ENCODE data around the gene KLK7.

The KLK7 gene

GRCh38 chr19:50947123-50947522, 36.6 kb downstream of the KLK7 start:
- Histone ChIP-seq H3K36me3 (ENCODE audit: control insufficient read depth, insufficient read depth, low read length) (no peaks in the 10 kb centered on the region), H3K27me3 (ENCODE audit: control insufficient read depth, insufficient read depth, low read length) (no peaks in the 10 kb centered on the region), H3K4me1 (ENCODE audit: control insufficient read depth, insufficient read depth, low read length) (no peaks in the 10 kb centered on the region), H3K4me3 (ENCODE audit: low read depth, low read length) (no peak overlapping the region), H3K9ac (ENCODE audit: low read depth, low read length) (no peak overlapping the region), H3K9me3 (ENCODE audit: control insufficient read depth, insufficient read depth, low read length) (no peaks in the 10 kb centered on the region)

GRCh38 chr19:50944795-50945194, 38.9 kb downstream of the KLK7 start:
- no peaks in the 10 kb centered on the region for H3K36me3 ChIP-seq (ENCODE audit: control insufficient read depth, insufficient read depth, low read length)

GRCh38 chr19:50943074-50943828, 40.5 kb downstream of the KLK7 start:
- no peaks in the 10 kb centered on the region for H3K4me1 ChIP-seq (ENCODE audit: control insufficient read depth, insufficient read depth, low read length)
- H3K4me3 ChIP-seq (ENCODE audit: low read depth, low read length) = no peak overlapping the region
- no peaks in the 10 kb centered on the region for H3K9me3 ChIP-seq (ENCODE audit: control insufficient read depth, insufficient read depth, low read length)
- H3K9ac ChIP-seq (ENCODE audit: low read depth, low read length) = no peak overlapping the region
- H3K36me3 ChIP-seq (ENCODE audit: control insufficient read depth, insufficient read depth, low read length) = no peaks in the 10 kb centered on the region
- no peaks in the 10 kb centered on the region for H3K27me3 ChIP-seq (ENCODE audit: control insufficient read depth, insufficient read depth, low read length)

More at GRCh38 chr19:50944795-50945194, 38.9 kb downstream of the KLK7 start:
- no peak overlapping the region for H3K9ac ChIP-seq (ENCODE audit: low read depth, low read length)
- no peaks in the 10 kb centered on the region for H3K27me3 ChIP-seq (ENCODE audit: control insufficient read depth, insufficient read depth, low read length)
- no peak overlapping the region for H3K4me3 ChIP-seq (ENCODE audit: low read depth, low read length)
- H3K4me1 ChIP-seq (ENCODE audit: control insufficient read depth, insufficient read depth, low read length) = no peaks in the 10 kb centered on the region
- no peaks in the 10 kb centered on the region for H3K9me3 ChIP-seq (ENCODE audit: control insufficient read depth, insufficient read depth, low read length)

- H3K36me3 ChIP-seq (ENCODE audit: control insufficient read depth, insufficient read depth, low read length) = no peaks in the 10 kb centered on the region
- no peak overlapping the region for H3K9ac ChIP-seq (ENCODE audit: low read depth, low read length)
- H3K4me1 ChIP-seq (ENCODE audit: control insufficient read depth, insufficient read depth, low read length) = no peaks in the 10 kb centered on the region
- H3K27me3 ChIP-seq (ENCODE audit: control insufficient read depth, insufficient read depth, low read length) = peaks cover 3% of the 10 kb centered on the region
- no peaks in the 10 kb centered on the region for H3K9me3 ChIP-seq (ENCODE audit: control insufficient read depth, insufficient read depth, low read length)
- H3K4me3 ChIP-seq (ENCODE audit: low read depth, low read length) = no peak overlapping the region
These were observed 44.1 kb downstream of the KLK7 start for GRCh38 chr19:50939596-50939995.

- Histone ChIP-seq H3K4me3 (ENCODE audit: low read depth, low read length) (no peak overlapping the region), H3K9ac (ENCODE audit: low read depth, low read length) (no peak overlapping the region), H3K27me3 (ENCODE audit: control insufficient read depth, insufficient read depth, low read length) (peaks cover 7% of the 10 kb centered on the region), H3K4me1 (ENCODE audit: control insufficient read depth, insufficient read depth, low read length) (no peaks in the 10 kb centered on the region), H3K36me3 (ENCODE audit: control insufficient read depth, insufficient read depth, low read length) (no peaks in the 10 kb centered on the region), H3K9me3 (ENCODE audit: control insufficient read depth, insufficient read depth, low read length) (no peaks in the 10 kb centered on the region)
These were observed 50.1 kb downstream of the KLK7 start for GRCh38 chr19:50933640-50934039.

- H3K27me3 ChIP-seq (ENCODE audit: control insufficient read depth, insufficient read depth, low read length) = peaks cover 7% of the 10 kb centered on the region
- H3K9ac ChIP-seq (ENCODE audit: low read depth, low read length) = no peak overlapping the region
- H3K4me1 ChIP-seq (ENCODE audit: control insufficient read depth, insufficient read depth, low read length) = no peaks in the 10 kb centered on the region
- H3K4me3 ChIP-seq (ENCODE audit: low read depth, low read length) = no peak overlapping the region
- no peaks in the 10 kb centered on the region for H3K36me3 ChIP-seq (ENCODE audit: control insufficient read depth, insufficient read depth, low read length)
- H3K9me3 ChIP-seq (ENCODE audit: control insufficient read depth, insufficient read depth, low read length) = no peaks in the 10 kb centered on the region
These were observed 51.0 kb downstream of the KLK7 start for GRCh38 chr19:50932690-50933083.

- no peak overlapping the region for H3K9ac ChIP-seq (ENCODE audit: low read depth, low read length)
These were observed 51.6 kb downstream of the KLK7 start for GRCh38 chr19:50932018-50932689.

GRCh38 chr19:50931023-50931422, 52.7 kb downstream of the KLK7 start:
- Histone ChIP-seq H3K36me3 (ENCODE audit: control insufficient read depth, insufficient read depth, low read length) (no peaks in the 10 kb centered on the region), H3K4me1 (ENCODE audit: control insufficient read depth, insufficient read depth, low read length) (no peaks in the 10 kb centered on the region), H3K9ac (ENCODE audit: low read depth, low read length) (no peak overlapping the region), H3K4me3 (ENCODE audit: low read depth, low read length) (no peak overlapping the region), H3K27me3 (ENCODE audit: control insufficient read depth, insufficient read depth, low read length) (peaks cover 7% of the 10 kb centered on the region), H3K9me3 (ENCODE audit: control insufficient read depth, insufficient read depth, low read length) (no peaks in the 10 kb centered on the region)

More at GRCh38 chr19:50932018-50932689, 51.6 kb downstream of the KLK7 start:
- Histone ChIP-seq H3K36me3 (ENCODE audit: control insufficient read depth, insufficient read depth, low read length) (no peaks in the 10 kb centered on the region), H3K9me3 (ENCODE audit: control insufficient read depth, insufficient read depth, low read length) (no peaks in the 10 kb centered on the region), H3K4me3 (ENCODE audit: low read depth, low read length) (no peak overlapping the region), H3K4me1 (ENCODE audit: control insufficient read depth, insufficient read depth, low read length) (no peaks in the 10 kb centered on the region), H3K27me3 (ENCODE audit: control insufficient read depth, insufficient read depth, low read length) (peaks cover 7% of the 10 kb centered on the region)

- H3K9ac ChIP-seq (ENCODE audit: low read depth, low read length) = no peak overlapping the region
- no peak overlapping the region for H3K4me3 ChIP-seq (ENCODE audit: low read depth, low read length)
- H3K4me1 ChIP-seq (ENCODE audit: control insufficient read depth, insufficient read depth, low read length) = no peaks in the 10 kb centered on the region
- H3K27me3 ChIP-seq (ENCODE audit: control insufficient read depth, insufficient read depth, low read length) = peaks cover 5% of the 10 kb centered on the region
- H3K36me3 ChIP-seq (ENCODE audit: control insufficient read depth, insufficient read depth, low read length) = no peaks in the 10 kb centered on the region
- no peaks in the 10 kb centered on the region for H3K9me3 ChIP-seq (ENCODE audit: control insufficient read depth, insufficient read depth, low read length)
These were observed 54.9 kb downstream of the KLK7 start for GRCh38 chr19:50928831-50929230.
